ENCODE results near the gene NUF2.

DNA sequence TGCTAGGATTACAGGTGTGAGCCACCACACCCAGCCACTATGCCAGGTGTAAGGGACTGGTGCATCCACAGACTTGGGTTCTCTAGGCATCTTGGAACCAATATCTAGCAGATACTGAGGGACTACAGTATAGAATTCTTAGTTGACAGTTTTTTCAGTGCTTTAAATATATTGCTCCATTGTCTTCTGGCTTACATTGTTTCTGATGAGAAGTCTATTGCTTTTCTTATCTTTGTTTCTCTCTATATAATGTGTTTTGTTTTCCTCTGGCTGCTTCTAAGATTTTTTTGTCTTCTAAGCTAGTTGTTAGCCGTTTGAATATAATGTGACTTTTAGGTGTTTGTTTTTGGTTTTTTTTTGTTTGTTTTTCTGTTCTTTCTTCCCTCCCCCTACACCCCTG, 13.5 kb downstream of the NUF2 start:
- TF ChIP-seq EZH2 (IDR thresholded peaks at IDR 0.05) (no peak), FOXP2 (optimal IDR thresholded peaks at IDR 0.05; ENCODE audit: control extremely low read depth, extremely low read length, insufficient read depth) (no peak)

All from SK-N-MC (cell line).